Measurements from ENCODE around the gene OR51G2. TPM values are rescaled to one million over a fixed set of nuclear protein-coding genes. Genes with fewer than 3 reads are reported as not detected.

The OR51G2 gene
- total RNA-seq, 1 experiment from 2014 or later, result not detected

- Histone ChIP-seq H3K27ac (ENCODE audit: low read depth, low read length) (no peak overlapping the region), H2AFZ (ENCODE audit: low read depth, low read length, poor library complexity, severe bottlenecking) (no peak overlapping the region), H3K4me2 (ENCODE audit: low read length) (no peak overlapping the region), H3K9ac (ENCODE audit: low read length) (no peak overlapping the region), H4K20me1 (ENCODE audit: insufficient read depth) (no peaks in the 10 kb centered on the region), H3K4me1 (ENCODE audit: control insufficient read depth in 1 of 2, insufficient read depth in 2 of 2, low read length in 2 of 2) (no peaks in the 10 kb centered on the region), H3K9me3 (ENCODE audit: control insufficient read depth in 1 of 2, insufficient read depth in 1 of 2, low read depth in 1 of 2, low read length in 2 of 2) (no peaks in the 10 kb centered on the region), H3K79me2 (ENCODE audit: insufficient read depth, low read length) (no peaks in the 10 kb centered on the region), H3K4me3 (replicated peaks in 1 of 2; ENCODE audit: low read depth in 1 of 2, low read length in 2 of 2) (no peak overlapping the region), H3K9me2 (ENCODE audit: insufficient read depth) (no peaks in the 10 kb centered on the region), H3K27me3 (ENCODE audit: insufficient read depth, low read length) (peaks cover 26% of the 10 kb centered on the region), H3K36me3 (ENCODE audit: control insufficient read depth in 1 of 2, insufficient read depth in 2 of 2, low read length in 2 of 2) (no peaks in the 10 kb centered on the region)
- intact Hi-C loops (cut with micrococcal nuclease), result no loop called here
- POLR2A ChIA-PET, result no interaction called here
- RAD21 ChIA-PET (ENCODE audit: low non-redundant PET in 1 of 2, low total read pairs in 2 of 2, uncharacterized antibody in 2 of 2, unreplicated experiment in 2 of 2), result no interaction called here
- no peak for DNase-seq (ENCODE audit: low read depth, low spot score)
- ATAC-seq, result no peak
- TF ChIP-seq YY1 (IDR thresholded peaks at IDR 0.05; ENCODE audit: extremely low read depth, insufficient replicate concordance, low read depth, low read length) (no peak), CEBPB (IDR thresholded peaks at IDR 0.05; ENCODE audit: low read depth) (no peak), CBX3 (IDR thresholded peaks at IDR 0.05; ENCODE audit: low read depth) (no peak), SRF (IDR thresholded peaks at IDR 0.05; ENCODE audit: low read depth) (no peak), ZFX (IDR thresholded peaks at IDR 0.05) (no peak), ELF1 (IDR thresholded peaks at IDR 0.05; ENCODE audit: borderline replicate concordance, low read depth) (no peak), ZBTB33 (IDR thresholded peaks at IDR 0.05; ENCODE audit: extremely low read depth, insufficient replicate concordance, low read length) (no peak), EZH2phosphoT487 (IDR thresholded peaks at IDR 0.05; ENCODE audit: borderline replicate concordance) (no peak), MAX (IDR thresholded peaks at IDR 0.05) (no peak), FOSL1 (IDR thresholded peaks at IDR 0.05; ENCODE audit: low read depth) (no peak), EGR1 (IDR thresholded peaks at IDR 0.05; ENCODE audit: low read depth) (no peak), ATF3 (IDR thresholded peaks at IDR 0.05) (no peak), SP1 (IDR thresholded peaks at IDR 0.05; ENCODE audit: low read depth) (no peak), EZH2 (IDR thresholded peaks at IDR 0.05) (no peak)
- no TSS peak for BruUV-seq (replicated peaks)
- CTCF ChIA-PET, result no interaction called here
These were observed 2.6 kb upstream of the OR51G2 start for GRCh38 chr11:4921796-4922195.
